T-helper 2 cell treated with Interferon-gamma antibody and Interleukin-4, amounts not matched to agents 5 μg/mL and 100 μg/mL, for 36 hours (primary cell): ENCODE data around the gene SAP130.

Experiments used
- DNase-seq: peaks from one replicate; pipeline ENCODE4 v3.0.0; 2021; ENCODE audit warnings: low spot score
- H3K27ac Mint-ChIP-seq: one replicate; pipeline ENCODE4 v1.8.0; 2021; ENCODE audit warnings: mild to moderate bottlenecking, mixed read lengths
- H3K27me3 Mint-ChIP-seq: one replicate; pipeline ENCODE4 v1.8.0; 2021; ENCODE audit warnings: low read depth, mixed read lengths
- H3K36me3 Mint-ChIP-seq: one replicate; pipeline ENCODE4 v1.8.0; 2021; ENCODE audit warnings: low read depth, mixed read lengths
- H3K4me1 Mint-ChIP-seq: one replicate; pipeline ENCODE4 v1.8.0; 2021; ENCODE audit warnings: low read depth, mixed read lengths
- H3K4me3 Mint-ChIP-seq: one replicate; pipeline ENCODE4 v1.8.0; 2022; ENCODE audit warnings: mild to moderate bottlenecking, moderate library complexity, mixed read lengths
- H3K9me3 Mint-ChIP-seq: one replicate; pipeline ENCODE4 v1.8.0; 2021; ENCODE audit warnings: mixed read lengths

The SAP130 gene

DNA sequence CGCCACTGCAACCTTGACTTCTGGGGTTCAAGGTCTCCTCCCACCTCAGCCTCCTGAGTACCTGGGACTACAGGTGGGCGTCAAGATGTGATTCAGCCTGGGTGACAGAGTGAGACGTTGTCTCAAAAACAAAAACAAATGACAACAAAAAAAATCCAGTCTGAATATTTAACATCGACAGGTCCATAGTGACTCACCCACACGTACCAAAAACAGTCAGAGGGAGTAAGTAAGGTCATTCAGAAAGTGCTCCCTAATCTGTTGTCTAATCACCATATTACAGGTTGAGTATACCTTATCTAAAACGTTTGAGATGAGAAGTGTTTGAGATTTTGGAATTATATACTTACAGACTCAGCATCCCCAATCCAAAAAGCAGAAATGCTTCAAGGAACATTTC lies 24.4 kb downstream of the SAP130 start:
- no peaks in the 10 kb centered on the region for H3K9me3 Mint-ChIP-seq
- DNase-seq, result no peak
- H3K27me3 Mint-ChIP-seq, result no peaks in the 10 kb centered on the region
- H3K27ac Mint-ChIP-seq, result no peak overlapping the region
- H3K4me1 Mint-ChIP-seq, result no peaks in the 10 kb centered on the region
- peaks cover 55% of the 10 kb centered on the region for H3K36me3 Mint-ChIP-seq
- H3K4me3 Mint-ChIP-seq, result no peak overlapping the region

DNA sequence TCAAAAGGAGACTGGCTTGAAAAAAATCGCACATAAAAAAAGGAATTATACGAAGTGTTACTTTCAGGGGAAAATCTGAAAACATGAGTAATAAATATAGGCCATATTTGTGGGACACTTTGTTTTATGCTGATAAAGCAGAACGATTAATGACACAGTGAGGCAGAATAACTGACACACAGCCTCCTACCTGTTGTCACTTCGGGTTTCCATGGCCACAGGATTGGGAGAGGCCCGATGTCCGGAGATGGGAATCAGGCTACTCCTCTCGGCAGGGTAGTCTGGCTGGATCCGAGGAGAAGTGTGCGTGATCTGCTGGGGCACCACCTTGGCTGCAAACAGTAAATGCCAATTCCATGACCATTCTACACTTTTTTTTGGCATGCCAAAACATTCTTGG lies 31.7 kb downstream of the SAP130 start:
- Mint-ChIP-seq H3K36me3 (peaks cover 54% of the 10 kb centered on the region), H3K27ac (no peak overlapping the region), H3K9me3 (no peaks in the 10 kb centered on the region), H3K4me1 (no peaks in the 10 kb centered on the region), H3K27me3 (no peaks in the 10 kb centered on the region), H3K4me3 (no peak overlapping the region)
- no peak for DNase-seq

DNA sequence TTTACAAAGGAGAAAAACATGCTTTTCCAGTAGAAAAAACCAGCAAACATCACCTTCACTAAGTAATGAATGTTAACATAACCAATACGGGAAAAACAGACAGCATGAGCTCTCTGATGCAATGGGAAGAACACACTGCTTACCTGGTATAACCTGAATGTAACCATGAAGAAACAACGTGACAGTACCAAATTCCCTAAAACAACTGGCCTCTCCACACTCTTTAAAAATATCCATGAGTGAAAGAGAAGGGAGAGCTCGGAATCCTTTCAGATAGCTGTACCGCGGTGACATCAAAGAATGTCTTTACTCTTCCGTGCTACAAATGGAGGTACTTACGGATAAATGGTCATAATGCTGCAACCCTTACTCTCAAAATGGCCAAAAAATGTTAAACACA lies 32.1 kb downstream of the SAP130 start:
- H3K4me3 Mint-ChIP-seq, result no peak overlapping the region
- no peak overlapping the region for H3K27ac Mint-ChIP-seq
- no peaks in the 10 kb centered on the region for H3K9me3 Mint-ChIP-seq
- H3K27me3 Mint-ChIP-seq, result no peaks in the 10 kb centered on the region
- no peaks in the 10 kb centered on the region for H3K4me1 Mint-ChIP-seq
- DNase-seq, result no peak
- H3K36me3 Mint-ChIP-seq, result peaks cover 52% of the 10 kb centered on the region

DNA sequence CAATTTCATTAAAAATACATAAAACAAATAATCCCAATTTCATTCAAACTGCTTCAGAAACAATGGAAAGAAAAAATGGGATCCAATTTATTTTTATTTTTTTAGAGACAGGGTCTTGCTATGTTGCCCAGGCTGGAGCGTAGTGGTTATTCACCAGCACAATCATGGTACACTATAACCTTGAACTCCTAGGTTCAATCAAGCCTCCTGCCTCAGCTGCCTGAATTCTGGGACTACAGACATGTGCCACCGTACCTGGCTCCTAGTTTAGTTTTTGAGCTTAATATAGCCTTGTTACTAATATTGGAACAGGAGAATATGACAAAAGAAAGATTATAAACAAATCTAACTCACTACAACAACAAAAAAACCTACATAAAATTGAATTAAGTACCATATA lies 34.2 kb downstream of the SAP130 start:
- no peaks in the 10 kb centered on the region for H3K27me3 Mint-ChIP-seq
- no peak overlapping the region for H3K27ac Mint-ChIP-seq
- no peak overlapping the region for H3K4me3 Mint-ChIP-seq
- H3K9me3 Mint-ChIP-seq, result no peaks in the 10 kb centered on the region
- no peak for DNase-seq
- peaks cover 40% of the 10 kb centered on the region for H3K36me3 Mint-ChIP-seq
- no peaks in the 10 kb centered on the region for H3K4me1 Mint-ChIP-seq

DNA sequence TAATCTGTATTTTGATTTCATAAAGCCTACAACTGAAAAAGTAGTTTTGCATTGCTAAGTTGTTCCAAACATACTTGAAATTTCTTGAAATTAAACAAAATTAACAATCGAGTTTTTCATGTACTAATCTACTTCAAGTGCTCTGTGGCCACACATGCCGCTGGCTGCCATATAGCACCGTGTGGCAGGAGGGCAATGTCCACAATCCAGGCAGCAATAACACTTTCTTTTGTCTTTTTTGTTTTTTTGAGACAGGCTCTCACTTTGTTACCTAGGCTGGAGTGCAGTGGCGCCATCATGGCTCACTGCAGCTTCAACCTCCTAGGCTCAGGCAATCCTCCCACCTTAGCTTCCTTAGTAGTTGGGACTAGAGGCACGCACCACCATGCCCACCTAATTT lies 36.1 kb downstream of the SAP130 start:
- Mint-ChIP-seq H3K4me3 (no peak overlapping the region), H3K9me3 (no peaks in the 10 kb centered on the region), H3K27me3 (no peaks in the 10 kb centered on the region), H3K27ac (no peak overlapping the region), H3K36me3 (peaks cover 39% of the 10 kb centered on the region), H3K4me1 (peaks cover 2% of the 10 kb centered on the region)
- no peak for DNase-seq

DNA sequence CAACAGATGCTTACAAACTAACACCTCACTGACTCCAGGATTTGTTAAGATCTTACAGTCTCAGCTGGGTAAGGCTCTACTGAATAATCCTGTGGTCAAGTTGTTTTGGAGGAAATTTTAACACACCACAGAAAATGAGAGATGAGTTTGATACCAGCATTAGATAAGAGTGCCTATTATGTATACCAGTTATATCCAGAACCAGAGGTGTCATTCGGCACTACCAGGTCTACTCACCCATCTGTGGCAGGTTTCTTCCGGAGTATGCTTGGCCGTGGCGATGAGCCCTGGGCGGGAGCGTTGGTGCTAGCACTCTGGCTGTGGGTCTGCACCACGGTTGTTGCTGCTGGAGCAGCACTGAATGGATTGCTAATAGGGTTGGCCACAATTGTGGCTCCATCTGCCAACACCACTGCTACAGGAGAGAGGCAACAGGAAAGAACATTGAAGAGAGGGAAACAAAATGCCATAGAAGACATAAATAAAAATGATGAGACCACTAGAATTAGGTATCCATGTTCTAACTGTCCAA lies 41.2 kb downstream of the SAP130 start:
- no peaks in the 10 kb centered on the region for H3K9me3 Mint-ChIP-seq
- H3K4me1 Mint-ChIP-seq, result peaks cover 27% of the 10 kb centered on the region
- peak overlapping the region; percentile 1 for H3K27ac Mint-ChIP-seq
- H3K27me3 Mint-ChIP-seq, result no peaks in the 10 kb centered on the region
- H3K36me3 Mint-ChIP-seq, result peaks cover 56% of the 10 kb centered on the region
- DNase-seq, result peak; percentile 9
- H3K4me3 Mint-ChIP-seq, result no peak overlapping the region

DNA sequence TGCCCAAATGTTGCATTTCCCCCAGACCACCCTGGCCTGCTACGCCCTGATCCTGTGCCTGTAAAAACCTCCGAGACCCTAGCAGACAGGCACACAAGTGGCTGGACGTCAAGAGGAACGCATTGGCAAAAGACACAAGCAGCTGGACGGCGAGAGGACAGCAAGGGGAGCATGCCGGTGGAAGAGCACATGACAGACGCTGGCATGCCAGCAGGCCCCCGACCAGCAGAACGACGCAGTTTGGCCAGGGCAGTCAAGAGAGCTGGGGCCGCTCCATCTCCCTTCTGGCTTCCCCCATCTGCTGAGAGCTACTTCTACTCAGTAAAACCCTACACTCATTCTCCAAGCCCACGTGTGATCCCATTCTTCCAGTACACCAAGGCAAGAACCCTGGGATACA lies 42.1 kb downstream of the SAP130 start:
- no peak for DNase-seq
- peaks cover 27% of the 10 kb centered on the region for H3K4me1 Mint-ChIP-seq
- H3K9me3 Mint-ChIP-seq, result no peaks in the 10 kb centered on the region
- no peak overlapping the region for H3K4me3 Mint-ChIP-seq
- no peak overlapping the region for H3K27ac Mint-ChIP-seq
- peaks cover 56% of the 10 kb centered on the region for H3K36me3 Mint-ChIP-seq
- no peaks in the 10 kb centered on the region for H3K27me3 Mint-ChIP-seq

DNA sequence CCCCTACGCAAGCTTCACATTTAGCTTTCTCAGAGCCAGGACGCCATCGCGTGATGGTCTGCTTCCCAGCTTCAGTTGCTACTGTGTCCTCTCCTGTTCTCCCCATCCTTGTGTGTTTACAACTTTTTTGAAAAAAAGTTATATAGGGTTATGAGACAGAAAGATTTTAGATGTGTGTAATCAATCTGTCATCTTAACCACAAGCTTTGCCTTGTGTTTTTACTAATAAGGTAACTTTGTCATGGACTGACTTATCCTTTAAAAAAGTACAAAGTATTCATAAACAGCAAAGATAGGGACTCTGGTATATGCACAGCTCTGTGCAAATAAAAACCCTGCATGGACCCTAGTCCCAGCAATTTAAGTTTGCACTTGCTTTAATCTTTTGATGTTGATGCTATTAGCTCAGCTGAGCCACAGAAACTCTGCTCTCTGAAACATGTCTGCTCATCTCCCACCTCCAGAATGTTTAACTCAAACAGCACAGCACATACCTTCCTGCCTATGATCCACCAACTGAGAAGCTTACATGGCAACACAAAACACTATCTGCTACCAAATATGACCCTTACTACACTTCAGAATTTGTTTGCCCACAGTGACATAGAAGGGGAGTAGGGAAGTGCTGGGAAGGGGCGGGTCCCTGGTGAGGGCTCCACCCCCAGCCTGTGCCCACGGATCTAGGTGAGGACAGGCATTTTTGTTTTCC lies 42.7 kb downstream of the SAP130 start:
- Mint-ChIP-seq H3K36me3 (peaks cover 56% of the 10 kb centered on the region), H3K4me3 (no peak overlapping the region), H3K9me3 (no peaks in the 10 kb centered on the region), H3K4me1 (peaks cover 27% of the 10 kb centered on the region), H3K27me3 (no peaks in the 10 kb centered on the region), H3K27ac (no peak overlapping the region)
- DNase-seq, result no peak

DNA sequence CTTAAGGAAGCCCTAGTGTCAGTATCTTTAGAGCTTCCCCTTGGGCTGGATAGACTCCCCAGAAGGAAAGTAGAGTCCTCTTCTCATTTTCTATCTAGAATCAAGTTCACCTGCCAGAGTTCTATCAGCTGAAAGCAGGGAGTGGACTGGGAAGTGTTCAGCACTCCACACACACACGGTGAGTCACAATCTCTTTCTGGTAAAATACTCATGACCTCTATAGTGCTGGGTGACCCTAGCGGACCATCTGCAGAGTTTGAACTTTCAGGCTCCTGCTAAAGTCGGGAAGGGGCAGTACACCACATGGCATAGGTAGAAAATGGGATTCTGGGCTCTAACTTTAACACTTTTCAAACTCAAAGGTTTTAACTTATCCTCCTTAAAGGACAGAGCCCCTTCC lies 43.3 kb downstream of the SAP130 start:
- no peak for DNase-seq
- peaks cover 53% of the 10 kb centered on the region for H3K36me3 Mint-ChIP-seq
- H3K4me1 Mint-ChIP-seq, result peaks cover 27% of the 10 kb centered on the region
- H3K9me3 Mint-ChIP-seq, result no peaks in the 10 kb centered on the region
- no peaks in the 10 kb centered on the region for H3K27me3 Mint-ChIP-seq
- no peak overlapping the region for H3K27ac Mint-ChIP-seq
- no peak overlapping the region for H3K4me3 Mint-ChIP-seq

DNA sequence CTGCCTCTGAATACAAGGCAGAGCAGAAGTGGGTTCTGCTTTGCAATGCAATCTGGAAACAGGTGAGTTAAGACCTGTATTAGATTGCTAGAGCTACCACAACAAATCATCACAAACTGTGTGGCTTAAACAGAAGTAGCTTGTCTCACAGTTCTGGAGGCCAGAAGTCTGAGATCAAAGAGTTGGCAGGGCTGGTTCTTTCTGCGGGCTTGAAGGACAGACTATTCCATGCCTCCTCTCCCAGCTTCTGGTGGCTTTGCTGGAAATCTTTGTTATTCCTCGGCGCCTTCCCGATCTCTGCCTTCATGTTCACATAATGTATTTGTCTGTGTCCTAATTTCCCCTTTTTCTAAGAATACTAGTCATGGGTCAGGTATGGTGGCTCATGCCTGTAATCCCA lies 58.4 kb downstream of the SAP130 start:
- H3K4me3 Mint-ChIP-seq, result no peak overlapping the region
- no peaks in the 10 kb centered on the region for H3K27me3 Mint-ChIP-seq
- no peaks in the 10 kb centered on the region for H3K9me3 Mint-ChIP-seq
- peaks cover 35% of the 10 kb centered on the region for H3K36me3 Mint-ChIP-seq
- no peak for DNase-seq
- H3K4me1 Mint-ChIP-seq, result no peaks in the 10 kb centered on the region
- no peak overlapping the region for H3K27ac Mint-ChIP-seq

DNA sequence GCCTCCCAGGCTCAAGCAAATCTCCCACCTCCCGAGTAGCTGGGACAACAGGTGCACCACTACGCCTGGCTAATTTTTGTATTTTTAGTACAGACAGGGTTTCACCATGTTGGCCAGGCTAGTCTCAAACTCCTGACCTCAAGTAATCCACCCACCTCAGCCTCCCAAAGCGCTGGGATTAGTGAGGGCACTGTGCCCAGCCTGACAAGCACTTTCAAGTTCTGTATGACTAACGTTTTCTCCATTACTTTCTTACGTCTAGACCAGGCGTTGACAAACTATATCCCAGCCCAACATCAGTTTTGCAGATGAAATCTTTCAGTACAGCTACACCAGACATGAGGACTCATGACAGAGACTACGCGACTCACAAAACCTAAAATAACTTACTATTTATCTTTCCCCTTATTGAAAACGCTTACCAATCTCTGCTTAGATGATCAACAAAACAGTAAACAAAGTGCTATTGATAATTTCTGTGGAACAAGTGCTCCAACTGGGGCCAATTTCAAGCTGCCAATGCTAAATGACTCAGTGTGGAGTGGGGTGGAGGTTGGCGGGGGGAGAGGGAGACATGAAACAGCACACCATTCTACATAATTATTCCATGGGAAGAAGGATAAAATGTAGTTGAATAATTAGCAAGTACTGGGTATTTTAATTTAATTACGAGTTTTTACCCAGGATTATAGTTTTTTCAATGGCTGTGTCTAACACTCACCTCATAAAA lies 59.1 kb downstream of the SAP130 start:
- Mint-ChIP-seq H3K4me1 (no peaks in the 10 kb centered on the region), H3K4me3 (no peak overlapping the region), H3K27ac (no peak overlapping the region), H3K36me3 (peaks cover 31% of the 10 kb centered on the region), H3K9me3 (peaks cover 2% of the 10 kb centered on the region), H3K27me3 (no peaks in the 10 kb centered on the region)
- DNase-seq, result no peak

DNA sequence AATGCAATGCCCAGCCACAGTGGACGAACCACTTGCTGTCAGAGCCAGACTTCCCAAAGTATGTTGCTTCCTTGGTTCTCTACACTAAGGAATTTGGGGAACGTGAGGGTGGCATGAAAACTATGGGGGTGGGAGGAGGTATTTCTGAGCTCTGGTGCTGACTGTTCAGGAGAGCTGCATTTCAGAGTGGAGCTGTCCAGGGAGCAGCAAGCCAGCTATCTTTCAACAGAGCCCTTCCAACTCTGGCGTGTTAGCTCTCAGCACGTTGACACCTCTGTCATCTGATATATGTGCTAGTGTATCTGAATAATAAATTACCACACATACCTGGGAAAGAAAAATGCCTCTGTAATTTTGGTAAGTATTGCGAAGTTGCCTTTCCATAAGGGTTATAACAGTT lies 66.1 kb downstream of the SAP130 start:
- peaks cover 4% of the 10 kb centered on the region for H3K9me3 Mint-ChIP-seq
- no peaks in the 10 kb centered on the region for H3K4me1 Mint-ChIP-seq
- no peak for DNase-seq
- no peaks in the 10 kb centered on the region for H3K27me3 Mint-ChIP-seq
- no peak overlapping the region for H3K27ac Mint-ChIP-seq
- H3K36me3 Mint-ChIP-seq, result peaks cover 32% of the 10 kb centered on the region
- H3K4me3 Mint-ChIP-seq, result no peak overlapping the region

DNA sequence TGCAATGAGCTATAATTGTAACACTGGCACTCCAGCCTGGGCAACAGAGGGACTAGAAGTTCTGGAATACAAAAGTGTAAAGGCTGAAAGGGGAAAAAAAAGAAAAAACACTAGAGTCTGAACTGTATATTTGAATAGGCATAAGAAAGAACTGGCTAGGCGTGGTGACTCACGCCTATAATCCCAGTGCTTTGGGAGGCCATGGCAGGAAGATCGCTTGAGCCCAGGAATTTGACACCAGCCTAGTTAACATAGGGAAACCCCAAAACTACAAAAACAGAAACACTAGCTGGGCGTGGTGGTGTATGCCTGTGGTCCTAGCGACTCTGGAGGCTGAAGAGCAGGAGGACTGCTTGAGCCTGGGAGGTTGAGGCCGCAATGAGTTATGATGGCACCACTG lies 70.6 kb downstream of the SAP130 start:
- H3K27ac Mint-ChIP-seq, result no peak overlapping the region
- H3K4me3 Mint-ChIP-seq, result no peak overlapping the region
- no peaks in the 10 kb centered on the region for H3K27me3 Mint-ChIP-seq
- DNase-seq, result no peak
- no peaks in the 10 kb centered on the region for H3K9me3 Mint-ChIP-seq
- H3K36me3 Mint-ChIP-seq, result peaks cover 25% of the 10 kb centered on the region
- H3K4me1 Mint-ChIP-seq, result no peaks in the 10 kb centered on the region

DNA sequence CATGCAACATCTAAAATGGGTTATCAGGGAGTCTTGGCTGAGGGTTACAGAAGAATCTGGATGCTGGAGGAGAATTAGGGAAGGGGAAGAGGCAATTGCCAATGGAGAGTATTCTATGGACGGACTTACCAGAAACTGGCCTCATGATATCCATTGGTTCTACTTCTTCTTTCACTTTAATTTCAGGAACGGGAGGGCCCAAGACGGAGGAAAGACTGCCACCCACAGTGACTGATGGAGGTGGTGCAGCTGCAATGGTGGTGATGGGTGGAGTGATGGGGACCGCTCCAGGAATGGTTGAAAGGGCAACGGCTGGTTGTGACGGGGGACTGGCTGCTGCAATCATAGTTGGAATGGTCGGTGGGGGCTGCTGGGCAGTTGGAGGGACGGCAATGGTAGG lies 73.0 kb downstream of the SAP130 start:
- Mint-ChIP-seq H3K27me3 (no peaks in the 10 kb centered on the region), H3K4me3 (no peak overlapping the region), H3K27ac (no peak overlapping the region), H3K9me3 (no peaks in the 10 kb centered on the region), H3K4me1 (peaks cover 9% of the 10 kb centered on the region), H3K36me3 (peaks cover 23% of the 10 kb centered on the region)
- no peak for DNase-seq
